VCaP (cell line): ENCODE measurements around the gene TECPR2.
A peak's percentile ranks its signal among the peaks of the same experiment; 100 is the strongest.

Experiments used
- H3K27ac ChIP-seq: fragments of 450-650 bp; 2 replicates; pipeline ENCODE4 v1.5.1; 2017
- CTCF ChIP-seq: fragments of 450-650 bp; conservative IDR thresholded peaks from 2 replicates; pipeline ENCODE4 v1.5.1; 2017; ENCODE audit warnings: mild to moderate bottlenecking, moderate library complexity

Gene TECPR2

GRCh38 chr14:102445641-102446040 lies 82.9 kb downstream of the TECPR2 start:
- no peak for TF ChIP-seq CTCF

DNA sequence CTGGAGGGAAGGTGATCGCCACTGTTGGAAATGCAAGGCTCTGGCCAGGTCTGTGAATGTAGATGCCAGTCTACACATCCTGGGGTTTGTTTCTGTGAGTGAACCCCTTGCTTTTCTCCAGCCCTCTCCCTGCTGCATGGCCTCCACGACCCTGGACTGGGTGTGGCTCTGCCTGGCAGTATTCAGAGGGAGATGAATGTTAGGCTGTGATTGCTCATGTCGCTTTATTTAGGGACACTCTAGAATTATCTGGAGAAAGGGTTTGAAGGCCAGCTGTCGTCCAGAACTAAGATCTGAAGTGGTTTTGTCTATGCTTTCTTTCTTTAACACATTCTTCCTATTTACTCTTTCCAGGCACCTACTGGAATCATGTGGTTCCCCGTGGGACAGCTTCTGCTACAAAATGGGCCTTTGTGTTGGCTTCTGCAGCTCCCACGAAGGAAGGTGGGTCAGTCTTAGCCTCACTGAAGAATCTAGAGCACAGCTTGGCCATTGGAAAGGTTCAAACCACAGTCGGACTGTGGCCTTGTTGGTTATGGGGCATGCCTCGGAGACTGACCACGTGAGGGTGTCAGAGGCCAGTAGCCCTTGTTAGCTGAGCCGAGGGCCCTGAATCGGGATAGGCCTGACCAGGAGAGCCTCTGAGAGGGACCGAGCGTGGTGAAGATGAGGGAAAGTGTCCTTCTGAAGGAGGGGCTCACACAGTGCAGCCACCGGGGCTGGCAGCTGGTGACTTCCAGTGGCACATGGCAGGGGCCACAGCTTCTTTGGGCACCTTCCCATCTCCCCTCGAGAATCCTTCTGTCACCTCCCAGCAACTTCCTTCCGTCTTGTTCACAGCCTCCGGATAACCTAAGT lies 87.7 kb downstream of the TECPR2 start:
- TF ChIP-seq CTCF, result no peak
- H3K27ac ChIP-seq, result no peak overlapping the region

More at GRCh38 chr14:102445641-102446040, 82.9 kb downstream of the TECPR2 start:
- H3K27ac ChIP-seq, result no peak overlapping the region

GRCh38 chr14:102451064-102451352 lies 88.3 kb downstream of the TECPR2 start:
- no peak overlapping the region for H3K27ac ChIP-seq
- TF ChIP-seq CTCF, result no peak

- H3K27ac ChIP-seq, result no peak overlapping the region
Observed at GRCh38 chr14:102452302-102452701, 89.6 kb downstream of the TECPR2 start.

DNA sequence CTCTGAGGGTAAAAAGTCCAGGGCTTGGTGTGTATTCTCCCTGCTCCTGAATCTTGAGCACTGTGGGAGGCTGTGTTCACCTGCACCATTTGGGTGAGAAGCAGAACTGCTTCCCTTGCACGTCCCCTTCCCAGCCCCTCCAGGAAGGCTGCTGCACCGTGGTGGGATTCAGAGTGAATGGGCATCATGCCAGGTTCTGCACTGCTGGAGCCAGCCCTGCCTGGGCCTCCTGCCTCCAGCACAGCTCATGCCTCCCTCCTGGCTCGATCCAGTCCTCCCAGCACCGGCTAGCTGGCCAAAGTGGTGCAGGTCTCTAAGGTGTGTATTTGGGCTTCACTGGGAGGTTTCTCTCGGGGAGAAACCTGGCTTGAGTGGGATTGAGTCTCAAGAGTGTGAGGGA lies 92.0 kb downstream of the TECPR2 start:
- no peak for TF ChIP-seq CTCF
- H3K27ac ChIP-seq, result peak overlapping the region; percentile 60; the same call in 1 of the 2 replicates

More at GRCh38 chr14:102452302-102452701, 89.6 kb downstream of the TECPR2 start:
- TF ChIP-seq CTCF, result no peak

DNA sequence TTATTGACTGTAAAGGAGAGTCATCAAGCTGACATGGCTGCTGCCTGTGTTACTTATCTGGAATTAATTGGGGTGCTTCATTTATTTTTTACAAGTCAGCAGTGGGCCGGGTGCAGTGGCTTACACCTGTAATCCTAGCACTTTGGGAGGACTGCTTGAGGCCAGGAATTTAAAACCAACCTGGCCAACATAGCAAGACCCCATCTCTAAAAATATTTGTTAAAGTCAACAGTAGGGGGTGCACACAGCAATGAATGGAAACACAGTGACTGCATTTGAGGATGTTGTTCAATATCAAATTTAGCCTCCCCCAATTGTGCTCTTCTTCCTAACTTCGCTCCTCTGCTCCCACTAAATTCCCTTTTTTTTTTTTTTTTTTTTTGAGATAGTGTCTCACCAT lies 94.8 kb downstream of the TECPR2 start:
- H3K27ac ChIP-seq, result no peak overlapping the region
- TF ChIP-seq CTCF, result no peak

GRCh38 chr14:102461490-102462338 lies 99.0 kb downstream of the TECPR2 start:
- peak overlapping the region; percentile 40 for H3K27ac ChIP-seq
- TF ChIP-seq CTCF, result no peak
